Parathyroid adenoma (tissue), 2 donors: Measurements from ENCODE around the gene VSTM4.

Experiments used
- H2AFZ ChIP-seq: fragments of 300-600 bp; sonication (generic); one replicate; pipeline ENCODE4 v1.7.0; 2017; ENCODE audit warnings: antibody characterized with exemption, mild to moderate bottlenecking
- H3K27ac ChIP-seq: fragments of 300-600 bp; sonication (generic); one replicate; pipeline ENCODE4 v1.7.0; 2017
- H3K27me3 ChIP-seq: fragments of 300-600 bp; sonication (generic); one replicate; pipeline ENCODE4 v1.7.0; 2017; ENCODE audit warnings: low read length; ENCODE audit not compliant: control insufficient read depth, insufficient read depth
- H3K36me3 ChIP-seq: fragments of 300-600 bp; sonication (generic); one replicate; pipeline ENCODE4 v1.7.0; 2017; ENCODE audit warnings: low read length; ENCODE audit not compliant: control insufficient read depth, insufficient read depth
- H3K4me1 ChIP-seq: fragments of 300-600 bp; sonication (generic); one replicate; pipeline ENCODE4 v1.7.0; 2017; ENCODE audit warnings: control low read depth
- H3K4me2 ChIP-seq: fragments of 300-600 bp; sonication (generic); one replicate; pipeline ENCODE4 v1.7.0; 2017; ENCODE audit warnings: low read length
- H3K4me3 ChIP-seq: fragments of 300-600 bp; sonication (generic); one replicate; pipeline ENCODE4 v1.7.0; 2017; ENCODE audit warnings: low read depth, low read length
- H3K79me2 ChIP-seq: fragments of 300-600 bp; sonication (generic); one replicate; pipeline ENCODE4 v1.7.0; 2017; ENCODE audit warnings: control low read depth
- H3K9ac ChIP-seq: fragments of 300-600 bp; sonication (generic); one replicate; pipeline ENCODE4 v1.7.0; 2017; ENCODE audit warnings: mild to moderate bottlenecking
- H3K9me3 ChIP-seq: fragments of 300-600 bp; sonication (generic); one replicate; pipeline ENCODE4 v1.7.0; 2017; ENCODE audit warnings: low read length; ENCODE audit not compliant: control insufficient read depth
- TF ChIP-seq, protein P1 (sequence below): fragments of 300-600 bp; sonication (generic); IDR thresholded peaks from one replicate; pipeline ENCODE4 v1.7.0; 2017; ENCODE audit warnings: antibody characterized with exemption, mild to moderate bottlenecking
- donor health status: primary hyperparathyroidism.

The VSTM4 gene

DNA sequence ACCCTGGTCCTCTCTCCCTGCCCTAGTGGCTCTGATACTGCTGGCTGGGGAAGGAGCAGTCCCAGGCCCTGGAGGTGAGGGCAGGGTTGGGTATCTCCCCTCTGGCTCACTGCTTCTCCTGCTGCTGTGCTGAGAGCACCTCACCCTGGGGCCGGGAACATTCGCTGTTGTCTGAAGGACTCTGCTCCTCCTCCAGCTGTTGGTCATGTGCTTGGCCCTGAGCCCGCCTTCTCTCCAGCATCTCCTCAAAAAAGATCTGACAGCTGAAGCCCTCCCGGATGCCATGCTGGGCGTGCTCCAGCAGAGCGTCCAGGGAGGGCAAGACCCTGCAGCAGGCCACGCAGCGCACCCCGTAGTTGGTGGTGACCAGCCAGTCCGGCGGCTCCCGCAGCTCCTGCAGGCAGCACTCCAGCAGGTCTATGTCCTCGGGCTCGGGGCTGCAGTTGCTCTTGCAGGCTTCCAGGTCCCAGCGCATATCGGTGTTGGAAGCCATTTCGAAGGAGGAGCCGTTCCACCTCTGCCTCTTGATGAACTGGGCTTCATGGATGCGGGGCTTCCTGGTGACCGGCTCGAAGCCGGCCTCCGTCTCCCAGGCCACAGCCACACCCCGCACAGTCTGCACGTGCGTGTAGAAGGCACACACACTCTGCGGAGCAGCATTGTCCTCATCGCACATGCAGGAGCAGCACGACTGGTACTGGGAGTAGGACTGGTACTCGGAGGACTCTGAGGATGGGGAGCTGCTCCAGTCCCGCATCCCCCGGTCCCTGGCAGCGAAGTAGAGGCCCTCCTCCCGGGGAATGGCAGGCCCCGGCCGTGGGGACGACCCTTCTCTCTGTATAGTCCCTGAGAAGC, 16.4 kb upstream of the VSTM4 start:
- H3K9me3 ChIP-seq = no peaks in the 10 kb centered on the region
- no peaks in the 10 kb centered on the region for H3K4me1 ChIP-seq
- no peak overlapping the region for H3K4me2 ChIP-seq
- H2AFZ ChIP-seq = no peak overlapping the region
- TF ChIP-seq, protein P1, sequence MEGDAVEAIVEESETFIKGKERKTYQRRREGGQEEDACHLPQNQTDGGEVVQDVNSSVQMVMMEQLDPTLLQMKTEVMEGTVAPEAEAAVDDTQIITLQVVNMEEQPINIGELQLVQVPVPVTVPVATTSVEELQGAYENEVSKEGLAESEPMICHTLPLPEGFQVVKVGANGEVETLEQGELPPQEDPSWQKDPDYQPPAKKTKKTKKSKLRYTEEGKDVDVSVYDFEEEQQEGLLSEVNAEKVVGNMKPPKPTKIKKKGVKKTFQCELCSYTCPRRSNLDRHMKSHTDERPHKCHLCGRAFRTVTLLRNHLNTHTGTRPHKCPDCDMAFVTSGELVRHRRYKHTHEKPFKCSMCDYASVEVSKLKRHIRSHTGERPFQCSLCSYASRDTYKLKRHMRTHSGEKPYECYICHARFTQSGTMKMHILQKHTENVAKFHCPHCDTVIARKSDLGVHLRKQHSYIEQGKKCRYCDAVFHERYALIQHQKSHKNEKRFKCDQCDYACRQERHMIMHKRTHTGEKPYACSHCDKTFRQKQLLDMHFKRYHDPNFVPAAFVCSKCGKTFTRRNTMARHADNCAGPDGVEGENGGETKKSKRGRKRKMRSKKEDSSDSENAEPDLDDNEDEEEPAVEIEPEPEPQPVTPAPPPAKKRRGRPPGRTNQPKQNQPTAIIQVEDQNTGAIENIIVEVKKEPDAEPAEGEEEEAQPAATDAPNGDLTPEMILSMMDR = no peak
- H3K4me3 ChIP-seq = no peak overlapping the region
- no peaks in the 10 kb centered on the region for H3K27me3 ChIP-seq
- H3K79me2 ChIP-seq = no peaks in the 10 kb centered on the region
- H3K27ac ChIP-seq = no peak overlapping the region
- H3K36me3 ChIP-seq = no peaks in the 10 kb centered on the region
- H3K9ac ChIP-seq = no peak overlapping the region

DNA sequence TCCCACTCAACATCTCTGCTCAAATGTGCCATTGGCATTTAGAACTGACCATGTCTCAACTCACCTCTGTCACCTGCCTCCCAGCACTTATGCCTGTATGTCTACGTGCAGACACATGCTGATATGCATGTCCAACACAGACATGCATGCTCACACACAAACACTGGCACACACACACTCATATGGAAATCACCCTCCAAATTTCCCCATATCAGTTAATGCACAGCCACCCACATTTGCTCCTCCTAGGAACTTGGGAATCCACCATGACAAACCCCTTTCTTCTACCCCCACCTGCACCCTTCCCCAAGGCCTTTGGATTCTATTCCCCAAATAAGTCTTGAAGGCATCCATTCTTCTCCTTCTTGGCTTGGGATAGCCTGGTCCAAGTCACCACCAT, 14.1 kb upstream of the VSTM4 start:
- Histone ChIP-seq H3K79me2 (no peaks in the 10 kb centered on the region), H3K9me3 (no peaks in the 10 kb centered on the region), H3K4me3 (no peak overlapping the region), H3K27ac (no peak overlapping the region), H3K4me1 (no peaks in the 10 kb centered on the region), H2AFZ (no peak overlapping the region), H3K4me2 (no peak overlapping the region), H3K27me3 (no peaks in the 10 kb centered on the region), H3K36me3 (no peaks in the 10 kb centered on the region), H3K9ac (no peak overlapping the region)
- TF ChIP-seq, protein P1 = no peak

DNA sequence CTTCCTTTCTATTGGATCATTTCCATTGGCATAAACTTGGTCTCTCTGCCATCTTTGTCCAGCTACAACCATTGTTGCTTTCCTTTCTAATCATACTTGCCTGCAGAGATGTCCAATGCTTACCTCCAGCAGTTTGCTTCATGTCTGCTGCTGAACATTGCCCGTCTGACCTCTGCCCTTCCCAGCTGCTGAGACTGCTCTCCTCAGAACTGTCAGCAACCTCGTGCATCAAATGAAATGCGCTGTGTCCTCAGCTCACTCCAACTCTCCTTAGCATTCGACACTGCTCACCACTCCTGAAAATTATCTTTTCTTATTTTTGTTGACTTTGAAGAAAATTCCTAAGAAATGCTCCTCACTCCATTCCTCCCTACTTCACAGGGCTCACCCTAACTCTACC, 13.5 kb upstream of the VSTM4 start:
- H3K9me3 ChIP-seq = no peaks in the 10 kb centered on the region
- H3K27me3 ChIP-seq = no peaks in the 10 kb centered on the region
- no peak overlapping the region for H3K4me2 ChIP-seq
- no peak overlapping the region for H3K9ac ChIP-seq
- no peaks in the 10 kb centered on the region for H3K79me2 ChIP-seq
- no peaks in the 10 kb centered on the region for H3K36me3 ChIP-seq
- TF ChIP-seq, protein P1 = no peak
- H3K27ac ChIP-seq = no peak overlapping the region
- H3K4me1 ChIP-seq = no peaks in the 10 kb centered on the region
- H3K4me3 ChIP-seq = no peak overlapping the region
- H2AFZ ChIP-seq = no peak overlapping the region

DNA sequence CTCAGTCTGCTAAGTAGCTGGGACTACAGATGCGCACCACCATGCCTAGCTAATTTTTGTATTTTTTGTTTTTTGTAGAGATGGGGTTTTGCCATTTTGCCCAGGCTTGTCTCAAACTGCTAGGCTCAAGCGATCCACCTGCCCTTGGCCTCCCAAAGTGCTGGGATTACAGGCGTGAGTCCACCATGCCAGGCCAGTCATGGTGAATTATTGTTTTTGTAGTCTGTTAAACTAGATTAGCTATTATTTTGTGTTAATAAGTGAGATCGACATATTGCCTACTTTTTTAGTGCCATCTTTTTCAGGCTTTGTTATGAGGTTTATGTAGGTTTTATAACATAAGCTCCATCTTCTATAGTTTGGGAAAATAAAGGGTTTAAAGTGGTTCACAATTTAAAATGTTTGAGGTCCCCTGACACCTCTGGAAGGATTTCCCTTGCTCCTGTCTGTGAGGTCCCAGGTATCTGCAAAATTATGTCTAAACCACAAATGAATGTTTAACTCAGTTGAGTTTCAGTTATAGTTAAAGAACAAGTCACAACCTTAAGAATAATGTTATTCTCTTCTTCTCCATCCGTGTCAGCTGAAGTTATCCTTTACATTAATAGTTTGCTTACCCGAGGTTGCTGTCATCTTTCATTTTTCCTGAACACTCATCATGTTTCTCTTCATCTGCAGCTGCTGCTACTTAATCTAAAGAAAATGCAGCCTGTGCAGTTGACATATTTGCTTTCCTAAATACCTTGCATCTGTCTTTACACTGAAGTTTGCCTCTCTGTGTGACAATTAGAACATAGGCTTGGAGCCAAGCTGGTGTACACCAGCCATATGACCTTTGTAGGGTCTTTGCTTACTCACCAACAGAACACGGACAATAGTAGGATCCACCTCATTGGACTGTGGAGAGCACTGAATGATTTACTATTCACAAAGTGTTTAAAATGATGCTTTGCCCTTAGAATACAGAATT, 8.9 kb upstream of the VSTM4 start:
- Histone ChIP-seq H3K4me2 (no peak overlapping the region), H3K4me1 (no peaks in the 10 kb centered on the region), H3K4me3 (no peak overlapping the region), H3K9ac (no peak overlapping the region), H3K36me3 (no peaks in the 10 kb centered on the region), H3K79me2 (no peaks in the 10 kb centered on the region), H3K27me3 (no peaks in the 10 kb centered on the region), H3K27ac (no peak overlapping the region), H3K9me3 (no peaks in the 10 kb centered on the region), H2AFZ (no peak overlapping the region)
- TF ChIP-seq, protein P1 = no peak
